Astrocyte (in vitro differentiated cells and primary cell): Measurements from ENCODE around the gene AMZ1. TPM values are rescaled to one million over a fixed set of nuclear protein-coding genes. Genes with fewer than 3 reads are reported as not detected.

Source experiments
- DNase-seq: peaks from one replicate; pipeline ENCODE4 v3.0.0-alpha.2; 2010; ENCODE audit warnings: low read depth
- FAIRE-seq: peaks from 2 replicates; lab custom pipeline; 2011; peaks lifted over from hg19 to GRCh38; lab: Jason Lieb, UNC
- H2AFZ ChIP-seq: 2 replicates; pipeline ENCODE4 v1.6.0; 2012; ENCODE audit warnings: low read depth, low read length, inconsistent platforms
- H3K27ac ChIP-seq: 2 replicates; pipeline ENCODE4 v1.5.1; 2011; ENCODE audit warnings: low read depth, low read length, inconsistent platforms
- H3K27me3 ChIP-seq: 2 replicates; pipeline ENCODE4 v1.6.0; 2011; ENCODE audit warnings: low read length, inconsistent platforms; ENCODE audit not compliant: insufficient read depth
- H3K36me3 ChIP-seq: 2 replicates; pipeline ENCODE4 v1.5.1; 2011; ENCODE audit warnings: low read length, inconsistent platforms; ENCODE audit not compliant: insufficient read depth
- H3K4me1 ChIP-seq: 2 replicates; pipeline ENCODE4 v1.5.1; 2011; ENCODE audit warnings: low read length, inconsistent platforms; ENCODE audit not compliant: insufficient read depth
- H3K4me2 ChIP-seq: 2 replicates; pipeline ENCODE4 v1.6.0; 2012; ENCODE audit warnings: low read length, inconsistent platforms
- H3K4me3 ChIP-seq: 2 replicates; pipeline ENCODE4 v1.5.1; 2011; ENCODE audit warnings: low read depth, mild to moderate bottlenecking, low read length, inconsistent platforms; ENCODE audit not compliant: insufficient read depth
- H3K79me2 ChIP-seq: 2 replicates; pipeline ENCODE4 v1.6.0; 2012; ENCODE audit warnings: mild to moderate bottlenecking, low read length, inconsistent platforms; ENCODE audit not compliant: insufficient read depth
- H3K9ac ChIP-seq: 2 replicates; pipeline ENCODE4 v1.6.0; 2012; ENCODE audit warnings: mild to moderate bottlenecking, low read length, inconsistent platforms
- H3K9me3 ChIP-seq: 2 replicates; pipeline ENCODE4 v1.5.1; 2012; ENCODE audit warnings: low read depth, mild to moderate bottlenecking, low read length, inconsistent platforms; ENCODE audit not compliant: insufficient read depth
- H4K20me1 ChIP-seq: 2 replicates; pipeline ENCODE4 v1.6.0; 2012; ENCODE audit warnings: low read length, inconsistent platforms; ENCODE audit not compliant: insufficient read depth
- H3K27ac Mint-ChIP-seq: one replicate; pipeline ENCODE4 v1.8.0; 2021; ENCODE audit warnings: mild to moderate bottlenecking, mixed read lengths; ENCODE audit not compliant: unreplicated experiment
- H3K27me3 Mint-ChIP-seq: one replicate; pipeline ENCODE4 v1.8.0; 2021; ENCODE audit warnings: low read depth, mixed read lengths; ENCODE audit not compliant: unreplicated experiment
- H3K36me3 Mint-ChIP-seq: one replicate; pipeline ENCODE4 v1.8.0; 2021; ENCODE audit warnings: low read depth, mixed read lengths; ENCODE audit not compliant: unreplicated experiment
- H3K4me1 Mint-ChIP-seq: one replicate; pipeline ENCODE4 v1.8.0; 2021; ENCODE audit warnings: low read depth, mixed read lengths; ENCODE audit not compliant: unreplicated experiment
- H3K4me3 Mint-ChIP-seq: one replicate; pipeline ENCODE4 v1.8.0; 2021; ENCODE audit warnings: mild to moderate bottlenecking, moderate library complexity, mixed read lengths; ENCODE audit not compliant: unreplicated experiment
- H3K9me3 Mint-ChIP-seq: one replicate; pipeline ENCODE4 v1.8.0; 2021; ENCODE audit warnings: mild to moderate bottlenecking, mixed read lengths; ENCODE audit not compliant: unreplicated experiment
- CTCF ChIP-seq: IDR thresholded peaks from 2 replicates; pipeline ENCODE4 v1.5.1; 2011; ENCODE audit warnings: low read depth, mild to moderate bottlenecking, inconsistent platforms, low read length, moderate library complexity; ENCODE audit not compliant: insufficient read depth
- EZH2 ChIP-seq: IDR thresholded peaks from 2 replicates; pipeline ENCODE4 v1.6.1; 2012; ENCODE audit warnings: mild to moderate bottlenecking, low read length, inconsistent platforms; ENCODE audit not compliant: insufficient read depth
- total RNA-seq: library from RNA; stranded (reverse); gene quantifications from 2 replicates; pipeline ENCODE4 v1.2.1, GENCODE V29; 2021

The AMZ1 gene
- total RNA-seq, 1 donor from 2014 or later, result 3.4 TPM

DNA sequence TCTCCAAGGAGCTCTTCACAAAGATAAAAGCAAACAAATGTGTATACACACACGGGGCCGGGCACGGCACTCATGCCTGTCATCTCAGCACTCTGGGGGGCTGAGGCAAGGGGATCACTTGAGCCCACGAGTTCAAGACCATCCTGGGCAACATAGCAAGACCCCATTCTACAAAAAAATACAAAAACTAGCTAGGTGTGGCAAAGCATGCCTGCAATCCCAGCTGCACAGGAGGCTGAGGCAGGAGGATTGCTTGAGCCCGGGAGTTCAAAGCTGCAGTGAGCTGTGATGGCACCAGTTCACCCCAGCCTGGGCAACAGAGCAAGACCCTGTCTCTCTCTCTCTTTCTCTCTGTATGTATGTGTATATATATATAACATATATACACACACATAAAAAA, 33.9 kb upstream of the AMZ1 start:
- Mint-ChIP-seq H3K4me1 (peaks cover 11% of the 10 kb centered on the region), H3K36me3 (peaks cover 9% of the 10 kb centered on the region), H3K4me3 (no peak overlapping the region), H3K27ac (peak overlapping the region; percentile 47), H3K27me3 (no peaks in the 10 kb centered on the region), H3K9me3 (no peaks in the 10 kb centered on the region)
- H3K36me3 ChIP-seq, result peaks cover 6% of the 10 kb centered on the region
- no peak for TF ChIP-seq EZH2
- TF ChIP-seq CTCF, result no peak
- no peaks in the 10 kb centered on the region for H3K27me3 ChIP-seq
- no peak overlapping the region for H3K27ac ChIP-seq
- H2AFZ ChIP-seq, result no peak overlapping the region
- H3K4me3 ChIP-seq, result no peak overlapping the region
- peaks cover 4% of the 10 kb centered on the region for H3K4me1 ChIP-seq
- no peak for DNase-seq
- H3K79me2 ChIP-seq, result peaks cover 21% of the 10 kb centered on the region
- H3K4me2 ChIP-seq, result no peak overlapping the region
- H4K20me1 ChIP-seq, result peaks cover 74% of the 10 kb centered on the region
- FAIRE-seq, result no peak
- no peaks in the 10 kb centered on the region for H3K9me3 ChIP-seq
- no peak overlapping the region for H3K9ac ChIP-seq

- peaks cover 70% of the 10 kb centered on the region for H4K20me1 ChIP-seq
- Mint-ChIP-seq H3K4me3 (no peak overlapping the region), H3K4me1 (peaks cover 3% of the 10 kb centered on the region), H3K27ac (no peak overlapping the region), H3K36me3 (peaks cover 6% of the 10 kb centered on the region), H3K27me3 (no peaks in the 10 kb centered on the region), H3K9me3 (no peaks in the 10 kb centered on the region)
- no peak overlapping the region for H2AFZ ChIP-seq
- peaks cover 6% of the 10 kb centered on the region for H3K36me3 ChIP-seq
- no peak overlapping the region for H3K27ac ChIP-seq
- DNase-seq (no peak), FAIRE-seq (no peak)
- H3K79me2 ChIP-seq, result peaks cover 21% of the 10 kb centered on the region
- H3K4me3 ChIP-seq, result no peak overlapping the region
- no peaks in the 10 kb centered on the region for H3K9me3 ChIP-seq
- no peak overlapping the region for H3K9ac ChIP-seq
- TF ChIP-seq CTCF (no peak), EZH2 (no peak)
- H3K27me3 ChIP-seq, result no peaks in the 10 kb centered on the region
- H3K4me1 ChIP-seq, result peaks cover 3% of the 10 kb centered on the region
- H3K4me2 ChIP-seq, result no peak overlapping the region
Observed at GRCh38 chr7:2655870-2656614, 32.0 kb upstream of the AMZ1 start.

DNA sequence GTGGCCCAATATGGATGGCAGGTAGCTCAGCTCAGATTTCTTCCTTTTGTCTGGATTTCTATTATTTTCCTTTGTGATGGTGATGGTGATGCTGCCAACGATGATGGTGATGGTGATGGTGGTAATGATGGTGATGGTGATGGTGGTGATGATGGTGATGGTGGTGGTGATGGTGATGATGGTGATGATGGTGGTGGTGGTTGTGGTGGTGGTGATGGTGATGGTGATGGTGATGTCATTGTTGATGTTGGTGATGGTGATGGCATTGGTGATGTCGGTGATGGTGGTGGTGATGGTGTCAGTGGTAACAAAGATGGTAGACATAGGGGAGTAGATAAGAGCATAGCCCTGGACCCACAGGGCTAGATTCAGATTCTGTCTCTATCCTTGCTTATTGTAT, 30.8 kb upstream of the AMZ1 start:
- no peak for FAIRE-seq
- Mint-ChIP-seq H3K9me3 (no peaks in the 10 kb centered on the region), H3K4me3 (no peak overlapping the region), H3K27me3 (no peaks in the 10 kb centered on the region), H3K4me1 (peaks cover 3% of the 10 kb centered on the region), H3K36me3 (peaks cover 6% of the 10 kb centered on the region), H3K27ac (peak overlapping the region; percentile 10)
- Histone ChIP-seq H3K4me1 (peaks cover 3% of the 10 kb centered on the region), H3K4me2 (no peak overlapping the region), H3K9me3 (no peaks in the 10 kb centered on the region), H3K9ac (no peak overlapping the region), H2AFZ (no peak overlapping the region), H3K27me3 (no peaks in the 10 kb centered on the region), H3K79me2 (peaks cover 21% of the 10 kb centered on the region), H3K4me3 (no peak overlapping the region), H4K20me1 (peaks cover 70% of the 10 kb centered on the region), H3K27ac (no peak overlapping the region), H3K36me3 (no peaks in the 10 kb centered on the region)
- no peak for TF ChIP-seq CTCF
- TF ChIP-seq EZH2, result no peak
- DNase-seq, result no peak
